GM13977 (cell line): ENCODE measurements around the gene SKAP2.

Source experiments
- DNase-seq: peaks from one replicate; pipeline ENCODE4 v3.0.0; 2012; ENCODE audit warnings: low spot score
- in situ Hi-C: fragments of 300-500 bp; cut with MboI; formaldehyde crosslinking; loops from one replicate; pipeline ENCODE4 v1.12.0; 2022; ENCODE audit warnings: low sequenced_read_pairs, low pct_unique_long_range_greater_than_20kb, mixed read lengths, inconsistent platforms; ENCODE audit not compliant: unreplicated experiment
- TF ChIP-seq, protein P1 (sequence below): IDR thresholded peaks from 2 replicates; pipeline ENCODE4 v1.5.1; 2012; ENCODE audit warnings: mild to moderate bottlenecking, control low read depth; ENCODE audit not compliant: insufficient read depth; ENCODE audit errors: extremely low read depth, missing control alignments

SKAP2 gene

DNA sequence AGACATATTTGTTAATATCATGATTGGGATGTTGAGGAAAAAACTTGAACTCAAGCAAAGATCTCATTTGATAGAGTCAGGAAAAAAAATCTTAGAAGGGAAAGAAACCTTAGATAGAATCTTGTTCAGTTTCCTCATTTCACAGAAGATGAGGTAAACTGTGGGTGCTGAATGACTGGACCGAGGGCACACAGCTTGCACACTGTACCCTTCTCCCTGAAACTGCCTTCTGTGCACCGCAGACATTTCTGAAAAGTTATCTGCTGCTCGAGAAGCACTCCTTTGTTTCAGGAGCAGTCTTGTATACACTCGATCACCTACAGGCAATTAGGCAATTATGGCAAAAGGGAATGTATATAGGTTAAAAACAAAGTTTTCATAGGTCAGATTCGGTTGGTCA, 167.4 kb downstream of the SKAP2 start:
- in situ Hi-C loops = no loop called here
- TF ChIP-seq, protein P1, sequence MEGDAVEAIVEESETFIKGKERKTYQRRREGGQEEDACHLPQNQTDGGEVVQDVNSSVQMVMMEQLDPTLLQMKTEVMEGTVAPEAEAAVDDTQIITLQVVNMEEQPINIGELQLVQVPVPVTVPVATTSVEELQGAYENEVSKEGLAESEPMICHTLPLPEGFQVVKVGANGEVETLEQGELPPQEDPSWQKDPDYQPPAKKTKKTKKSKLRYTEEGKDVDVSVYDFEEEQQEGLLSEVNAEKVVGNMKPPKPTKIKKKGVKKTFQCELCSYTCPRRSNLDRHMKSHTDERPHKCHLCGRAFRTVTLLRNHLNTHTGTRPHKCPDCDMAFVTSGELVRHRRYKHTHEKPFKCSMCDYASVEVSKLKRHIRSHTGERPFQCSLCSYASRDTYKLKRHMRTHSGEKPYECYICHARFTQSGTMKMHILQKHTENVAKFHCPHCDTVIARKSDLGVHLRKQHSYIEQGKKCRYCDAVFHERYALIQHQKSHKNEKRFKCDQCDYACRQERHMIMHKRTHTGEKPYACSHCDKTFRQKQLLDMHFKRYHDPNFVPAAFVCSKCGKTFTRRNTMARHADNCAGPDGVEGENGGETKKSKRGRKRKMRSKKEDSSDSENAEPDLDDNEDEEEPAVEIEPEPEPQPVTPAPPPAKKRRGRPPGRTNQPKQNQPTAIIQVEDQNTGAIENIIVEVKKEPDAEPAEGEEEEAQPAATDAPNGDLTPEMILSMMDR = no peak
- DNase-seq = no peak

DNA sequence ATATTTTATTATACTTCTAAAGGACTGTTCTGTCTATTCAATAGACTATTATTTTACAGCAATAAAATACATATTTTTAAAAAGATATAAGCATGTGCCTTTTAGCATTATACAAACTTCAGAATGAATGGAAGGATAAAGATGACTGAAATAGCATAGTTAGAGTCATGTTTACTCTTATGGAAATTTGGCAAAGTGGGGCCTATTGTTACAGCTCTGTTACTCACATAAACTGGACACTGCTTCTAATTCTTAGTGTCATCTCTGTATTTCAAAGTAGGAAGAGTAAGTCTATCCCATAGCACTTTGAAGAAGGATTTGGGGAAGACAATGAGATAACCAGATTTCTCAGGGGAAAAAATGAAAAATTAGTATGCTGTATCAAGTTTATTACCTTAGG, 168.2 kb downstream of the SKAP2 start:
- no peak for DNase-seq
- in situ Hi-C loops = no loop called here
- TF ChIP-seq, protein P1 = no peak

DNA sequence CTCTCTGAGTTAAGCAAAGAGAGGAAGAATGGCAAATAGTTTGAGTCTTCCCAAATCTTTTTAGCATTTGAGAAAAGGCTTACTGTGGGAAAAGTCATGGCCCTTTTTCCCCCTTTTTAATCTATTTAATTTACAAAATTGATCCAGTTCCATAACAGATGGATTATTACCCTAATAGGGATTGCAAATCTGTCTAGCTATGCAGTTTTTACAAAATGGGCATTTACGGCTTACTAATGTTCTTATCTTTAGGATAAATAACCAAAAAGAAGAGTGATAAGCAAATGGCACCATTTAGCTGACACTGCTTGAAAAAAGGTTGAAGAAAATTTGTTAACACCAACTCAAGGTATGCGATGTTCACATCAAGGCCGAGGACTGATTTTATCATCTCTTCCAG, 169.7 kb downstream of the SKAP2 start:
- in situ Hi-C loops = no loop called here
- DNase-seq = no peak
- TF ChIP-seq, protein P1 = no peak

DNA sequence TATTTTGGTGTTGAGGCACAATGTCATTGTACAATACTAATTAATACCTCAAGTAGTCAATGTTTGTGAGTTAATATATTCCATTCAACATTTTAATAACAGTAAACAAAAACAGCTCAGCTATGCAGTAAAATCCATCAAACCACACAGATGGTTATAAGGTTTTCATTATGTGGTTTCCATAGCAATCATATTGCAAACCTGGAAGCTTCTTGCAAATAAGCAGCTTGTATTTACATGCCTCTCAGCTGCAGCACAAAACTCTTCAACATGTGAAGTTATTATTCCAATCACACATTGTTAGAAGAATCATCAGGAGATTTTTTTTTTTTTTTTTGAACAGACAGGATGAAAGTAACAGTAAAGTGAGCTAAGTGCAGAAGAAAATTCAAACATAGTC, 170.2 kb downstream of the SKAP2 start:
- TF ChIP-seq, protein P1 = no peak
- DNase-seq = no peak
- in situ Hi-C loops = no loop called here

DNA sequence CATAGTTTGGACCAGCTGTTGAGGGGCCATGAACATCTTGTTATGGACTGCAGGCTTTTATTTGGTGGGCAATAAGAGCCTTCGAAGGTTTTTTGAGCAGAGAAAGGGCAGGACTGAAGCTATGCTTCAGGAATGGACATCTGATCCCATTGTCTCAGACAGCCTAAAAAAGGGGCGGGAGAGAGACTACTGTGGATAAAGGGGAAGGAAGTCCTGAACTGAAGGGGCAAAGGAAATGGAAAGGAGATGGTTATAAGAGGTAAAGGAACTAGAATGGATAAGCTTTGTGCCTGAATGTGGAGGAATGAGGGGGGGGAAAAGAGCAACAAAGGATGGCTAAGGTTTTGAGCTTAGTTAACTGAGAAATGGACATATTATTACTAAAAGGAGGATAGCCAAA, 172.5 kb downstream of the SKAP2 start:
- in situ Hi-C loops = no loop called here
- TF ChIP-seq, protein P1 = no peak
- no peak for DNase-seq

DNA sequence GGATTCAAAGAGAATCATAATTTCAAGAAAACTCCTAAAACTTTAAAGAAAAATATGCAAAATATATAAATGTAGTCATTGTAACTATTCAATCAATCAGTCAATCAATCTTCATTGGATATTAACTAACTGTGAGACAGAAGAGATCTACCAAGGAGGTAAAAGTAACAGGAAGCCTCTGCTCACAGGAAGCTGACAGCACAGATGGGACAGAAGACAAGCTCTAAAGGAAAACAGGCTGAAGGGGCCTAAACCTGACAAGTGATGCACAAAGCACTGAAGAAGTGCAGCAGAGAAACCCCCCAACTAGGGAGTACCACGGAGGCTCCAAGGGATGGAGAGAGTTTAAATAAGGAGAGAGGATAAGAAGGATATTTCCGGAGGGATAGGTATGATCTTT, 173.0 kb downstream of the SKAP2 start:
- no peak for DNase-seq
- in situ Hi-C loops = no loop called here
- TF ChIP-seq, protein P1 = no peak
